Cardiac septum (tissue), 1 donor: Measurements from ENCODE around the gene MLKL. TPM values are rescaled to one million over a fixed set of nuclear protein-coding genes. Genes with fewer than 3 reads are reported as not detected.
"Not testable (repeated sequence)": the region's sequence is repeated elsewhere in the genome, so short reads cannot be mapped to it uniquely, and the experiment has no call there.

Experiments used
- DNase-seq: peaks from one replicate; pipeline ENCODE4 v3.0.0-alpha.2; 2020; ENCODE audit warnings: low spot score
- intact Hi-C: fragments of 100-400 bp; cut with DNase I; formaldehyde crosslinking; loops from one replicate; pipeline ENCODE4 v1.14.0; 2022
- total RNA-seq: library from RNA; stranded (reverse); fragmentation: NEBNext Ultra II Directional; extraction: Animal tissue kit (Norgen Biotek cat#: 25700); gene quantifications from one replicate; pipeline ENCODE4 v1.2.1, GENCODE V29; 2021
- donor health status: DM: no; HTN: no; CAD: no.

MLKL gene
- total RNA-seq, 1 donor from 2014 or later = 4.9 TPM

- no peak for DNase-seq
- intact Hi-C loops = no loop called here
Measured at GRCh38 chr16:74660383-74660782, 40.3 kb downstream of the MLKL start.

- DNase-seq = no peak
- intact Hi-C loops = no loop called here
Measured at GRCh38 chr16:74659041-74659440, 41.6 kb downstream of the MLKL start.

GRCh38 chr16:74657870-74658642, 42.6 kb downstream of the MLKL start:
- intact Hi-C loops = no loop called here
- DNase-seq = no peak

- no peak for DNase-seq
- intact Hi-C loops = no loop called here
Measured at GRCh38 chr16:74654536-74655050, 46.1 kb downstream of the MLKL start.

- intact Hi-C loops, DNase-seq: not testable (repeated sequence)
Measured at GRCh38 chr16:74652883-74653282, 47.8 kb downstream of the MLKL start.

- DNase-seq = no peak
- intact Hi-C loops = no loop called here
Measured at GRCh38 chr16:74652249-74652648, 48.4 kb downstream of the MLKL start.

- intact Hi-C loops = no loop called here
- DNase-seq = no peak
Measured at GRCh38 chr16:74651841-74652240, 48.8 kb downstream of the MLKL start.

GRCh38 chr16:74650966-74651567, 49.6 kb downstream of the MLKL start:
- intact Hi-C loops = no loop called here
- DNase-seq = no peak

- no peak for DNase-seq
- intact Hi-C loops = no loop called here
Measured at GRCh38 chr16:74649839-74650504, 50.7 kb downstream of the MLKL start.

GRCh38 chr16:74641969-74642368, 58.7 kb downstream of the MLKL start:
- DNase-seq = no peak
- intact Hi-C loops = no loop called here

GRCh38 chr16:74637742-74638453, 62.8 kb downstream of the MLKL start:
- no peak for DNase-seq
- intact Hi-C loops = no loop called here

- intact Hi-C loops = no loop called here
- no peak for DNase-seq
Measured at GRCh38 chr16:74635303-74635702, 65.4 kb downstream of the MLKL start.

GRCh38 chr16:74633686-74634085, 67.0 kb downstream of the MLKL start:
- DNase-seq = no peak
- intact Hi-C loops = no loop called here

- DNase-seq = no peak
- intact Hi-C loops = loop anchor here (10.0 kb wide), 1 partner anchor 313 kb away; no protein-coding TSS in a partner anchor
Measured at GRCh38 chr16:74627506-74628220, 73.0 kb downstream of the MLKL start.

GRCh38 chr16:74626741-74627416, 73.8 kb downstream of the MLKL start:
- intact Hi-C loops = loop anchor here (10.0 kb wide), 1 partner anchor 312 kb away; no protein-coding TSS in a partner anchor
- no peak for DNase-seq

- intact Hi-C loops = loop anchor here (10.0 kb wide), 1 partner anchor 311 kb away; no protein-coding TSS in a partner anchor
- no peak for DNase-seq
Measured at GRCh38 chr16:74625500-74626350, 74.9 kb downstream of the MLKL start.

GRCh38 chr16:74623839-74624235, 76.8 kb downstream of the MLKL start:
- DNase-seq = no peak
- intact Hi-C loops = loop anchor here (10.0 kb wide), 1 partner anchor 309 kb away; no protein-coding TSS in a partner anchor
